Stimulated activated CD8-positive, alpha-beta memory T cell treated with anti-CD3 and anti-CD28 coated beads, Interleukin-4, amount 100 ng/mL, for 1 hour (primary cell): ENCODE data around the gene FCGR3A.
"Not testable (repeated sequence)": the region's sequence is repeated elsewhere in the genome, so short reads cannot be mapped to it uniquely, and the experiment has no call there.

Experiments
- DNase-seq, 2 donors: peaks; one replicate each; pipeline ENCODE4 v3.0.0-alpha.2; 2020; ENCODE audit warnings: low read depth in 2 of 2, low spot score in 1 of 2

FCGR3A gene

GRCh38 chr1:161556990-161557389, 7.4 kb upstream of the FCGR3A start:
- not testable (repeated sequence) for DNase-seq

GRCh38 chr1:161556143-161556542, 6.5 kb upstream of the FCGR3A start:
- DNase-seq = not testable (repeated sequence)

- DNase-seq = not testable (repeated sequence)
Observed at GRCh38 chr1:161554815-161555417, 5.3 kb upstream of the FCGR3A start.

GRCh38 chr1:161554340-161554739, 4.7 kb upstream of the FCGR3A start:
- not testable (repeated sequence) for DNase-seq

GRCh38 chr1:161553631-161554030, 4.0 kb upstream of the FCGR3A start:
- not testable (repeated sequence) for DNase-seq

- DNase-seq = not testable (repeated sequence)
Observed at GRCh38 chr1:161550942-161551341, 1.3 kb upstream of the FCGR3A start.

GRCh38 chr1:161548749-161549406, 740 bp downstream of the FCGR3A start:
- not testable (repeated sequence) for DNase-seq

- not testable (repeated sequence) for DNase-seq
Observed at GRCh38 chr1:161547995-161548741, 1.4 kb downstream of the FCGR3A start.

- DNase-seq = not testable (repeated sequence)
Observed at GRCh38 chr1:161545005-161545731, 4.5 kb downstream of the FCGR3A start.

GRCh38 chr1:161543125-161543524, 6.5 kb downstream of the FCGR3A start:
- not testable (repeated sequence) for DNase-seq

- peak in 1 of 2 donors; percentile 39 for DNase-seq
Observed at GRCh38 chr1:161542091-161542559, 7.5 kb downstream of the FCGR3A start.

GRCh38 chr1:161540570-161540960, 9.1 kb downstream of the FCGR3A start:
- not testable (repeated sequence) for DNase-seq

GRCh38 chr1:161539731-161540569, 9.7 kb downstream of the FCGR3A start:
- DNase-seq = peak; percentile 81 to 90

GRCh38 chr1:161538925-161539479, 10.6 kb downstream of the FCGR3A start:
- not testable (repeated sequence) for DNase-seq

GRCh38 chr1:161537068-161537669, 12.4 kb downstream of the FCGR3A start:
- DNase-seq = not testable (repeated sequence)

GRCh38 chr1:161532644-161533567, 16.7 kb downstream of the FCGR3A start:
- not testable (repeated sequence) for DNase-seq

- no peak for DNase-seq
Observed at GRCh38 chr1:161531986-161532643, 17.5 kb downstream of the FCGR3A start.
